Calu3 (cell line): ENCODE data around the gene ZNF740. TPM values are rescaled to one million over a fixed set of nuclear protein-coding genes. Genes with fewer than 3 reads are reported as not detected.

Experiments
- BruUV-seq: library from RNA; stranded (reverse); fragments of 400-500 nt; replicated peaks from 2 replicates; lab custom pipeline; 2021; lab: Mats Ljungman, UMichigan
- CTCF ChIA-PET: fragments of 300-600 bp; sonication (Branson Sonifier 250); formaldehyde crosslinking; loops from one replicate; lab custom pipeline; 2022; ENCODE audit warnings: antibody characterized with exemption; lab: Charles Lee
- DNase-seq: peaks from one replicate; pipeline ENCODE4 v3.0.0; 2022
- H3K27ac Mint-ChIP-seq: one replicate; pipeline ENCODE4 v1.8.0; 2022; ENCODE audit warnings: mixed read lengths; ENCODE audit not compliant: unreplicated experiment
- H3K27me3 Mint-ChIP-seq: one replicate; pipeline ENCODE4 v1.8.0; 2022; ENCODE audit warnings: mixed read lengths; ENCODE audit not compliant: unreplicated experiment
- H3K36me3 Mint-ChIP-seq: one replicate; pipeline ENCODE4 v1.8.0; 2022; ENCODE audit warnings: mild to moderate bottlenecking, moderate library complexity, mixed read lengths; ENCODE audit not compliant: insufficient read depth, unreplicated experiment
- H3K4me1 Mint-ChIP-seq: one replicate; pipeline ENCODE4 v1.8.0; 2022; ENCODE audit warnings: mild to moderate bottlenecking, low read depth, mixed read lengths; ENCODE audit not compliant: unreplicated experiment
- H3K4me3 Mint-ChIP-seq: one replicate; pipeline ENCODE4 v1.8.0; 2022; ENCODE audit warnings: mild to moderate bottlenecking, low read depth, moderate library complexity, mixed read lengths; ENCODE audit not compliant: unreplicated experiment
- H3K9me3 Mint-ChIP-seq: one replicate; pipeline ENCODE4 v1.8.0; 2022; ENCODE audit warnings: low read depth, mixed read lengths; ENCODE audit not compliant: unreplicated experiment
- CTCF ChIP-seq: fragments of 200-600 bp; IDR thresholded peaks from one replicate; pipeline ENCODE4 v1.8.0; 2022; ENCODE audit warnings: antibody characterized with exemption; ENCODE audit not compliant: unreplicated experiment
- intact Hi-C: fragments of 100-400 bp; cut with micrococcal nuclease; formaldehyde crosslinking; loops from one replicate; pipeline ENCODE4 v1.10.0; 2022; ENCODE audit not compliant: unreplicated experiment
- total RNA-seq: library from RNA; stranded (reverse); gene quantifications from 2 replicates; pipeline ENCODE4 v1.2.3, GENCODE V29; 2022

ZNF740 gene
- total RNA-seq, 1 experiment from 2014 or later = 32.7 TPM

DNA sequence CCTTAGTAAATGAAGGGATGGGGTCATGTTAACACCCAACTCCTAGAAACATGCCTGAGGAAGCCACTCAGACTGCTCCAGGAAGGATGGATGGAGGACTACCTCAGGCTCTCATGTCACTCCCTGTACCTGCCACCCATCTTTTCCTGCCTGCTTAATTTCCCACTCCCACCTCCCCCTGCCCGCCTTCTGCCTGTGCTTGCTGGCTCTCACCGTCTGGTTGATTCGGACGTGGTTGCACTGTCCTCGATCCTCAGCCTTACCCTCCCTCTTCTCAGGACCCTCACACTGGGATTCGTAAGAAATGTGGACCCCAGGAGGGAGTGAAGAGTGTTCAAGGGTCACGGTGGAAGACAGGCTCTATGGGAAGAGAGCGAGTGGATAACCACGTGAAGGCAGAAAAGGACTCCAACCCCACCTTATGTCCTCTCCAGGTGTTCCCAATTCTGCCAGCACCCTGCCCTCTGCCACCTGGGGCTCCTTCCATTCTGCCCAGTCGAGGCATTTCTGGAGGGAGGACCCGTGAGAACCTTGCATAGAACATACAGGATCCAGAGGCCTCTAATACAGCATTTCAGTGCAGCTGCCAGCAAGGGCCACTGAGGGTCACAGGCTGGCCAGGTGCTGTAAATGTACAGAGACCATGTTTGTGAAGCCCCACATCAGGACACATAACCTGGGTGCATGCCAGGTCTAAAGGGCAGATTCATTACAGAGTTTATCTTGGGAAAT, 13.6 kb downstream of the ZNF740 start:
- BruUV-seq = no TSS peak
- DNase-seq = no peak
- Mint-ChIP-seq H3K27me3 (peaks cover 15% of the 10 kb centered on the region), H3K4me3 (no peak overlapping the region), H3K36me3 (peaks cover 10% of the 10 kb centered on the region), H3K27ac (peak overlapping the region; percentile 36), H3K9me3 (no peaks in the 10 kb centered on the region), H3K4me1 (peaks cover 9% of the 10 kb centered on the region)
- intact Hi-C loops = loop anchor here (5.0 kb wide), 1 partner anchor 127 kb away; no protein-coding TSS in a partner anchor
- TF ChIP-seq CTCF = no peak
- CTCF ChIA-PET = interaction anchor here (0.6 kb wide), 1 partner anchor 84 kb away, joined by 6 read pairs; no protein-coding TSS in a partner anchor

GRCh38 chr12:53194973-53195372, 14.5 kb downstream of the ZNF740 start:
- Mint-ChIP-seq H3K36me3 (peaks cover 9% of the 10 kb centered on the region), H3K4me1 (peaks cover 9% of the 10 kb centered on the region), H3K4me3 (no peak overlapping the region), H3K27ac (no peak overlapping the region), H3K27me3 (peaks cover 23% of the 10 kb centered on the region), H3K9me3 (no peaks in the 10 kb centered on the region)
- no peak for TF ChIP-seq CTCF
- no TSS peak for BruUV-seq
- intact Hi-C loops = loop anchor here (5.0 kb wide), 1 partner anchor 128 kb away; no protein-coding TSS in a partner anchor
- CTCF ChIA-PET = interaction anchor here (0.6 kb wide), 1 partner anchor 83 kb away, joined by 6 read pairs; no protein-coding TSS in a partner anchor
- DNase-seq = no peak

GRCh38 chr12:53195516-53196420, 15.2 kb downstream of the ZNF740 start:
- H3K4me3 Mint-ChIP-seq = no peak overlapping the region
- no peaks in the 10 kb centered on the region for H3K9me3 Mint-ChIP-seq
- peaks cover 9% of the 10 kb centered on the region for H3K4me1 Mint-ChIP-seq
- no peak for TF ChIP-seq CTCF
- BruUV-seq = no TSS peak
- intact Hi-C loops = no loop called here
- DNase-seq = no peak
- CTCF ChIA-PET = interaction anchor here (0.6 to 0.7 kb wide), 2 partner anchors 52 to 142 kb away, joined by 3 to 4 read pairs; no protein-coding TSS in a partner anchor
- peaks cover 30% of the 10 kb centered on the region for H3K27me3 Mint-ChIP-seq
- H3K36me3 Mint-ChIP-seq = peaks cover 5% of the 10 kb centered on the region
- no peak overlapping the region for H3K27ac Mint-ChIP-seq

DNA sequence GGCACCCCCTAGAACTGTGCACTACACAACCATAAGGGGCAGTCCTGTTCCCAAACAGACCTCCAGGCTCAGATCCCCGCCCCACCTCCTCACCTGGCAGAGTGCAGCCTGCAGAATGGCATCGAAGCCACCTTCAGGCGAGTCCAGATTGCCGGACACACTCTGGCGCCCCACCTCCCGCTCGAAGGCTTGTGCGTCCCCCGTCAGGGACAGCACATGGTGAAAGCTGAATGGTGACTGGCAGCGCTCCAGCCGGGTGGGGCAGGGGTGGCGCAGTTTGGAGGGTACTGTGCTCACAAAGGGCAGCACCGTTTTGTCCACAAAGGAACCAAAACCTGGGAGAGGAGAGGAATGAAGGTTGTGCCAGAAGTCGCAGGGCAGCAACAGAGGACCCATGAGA, 16.0 kb downstream of the ZNF740 start:
- no peak for DNase-seq
- TF ChIP-seq CTCF = no peak
- Mint-ChIP-seq H3K27ac (no peak overlapping the region), H3K27me3 (peaks cover 30% of the 10 kb centered on the region), H3K4me1 (peaks cover 9% of the 10 kb centered on the region), H3K36me3 (peaks cover 5% of the 10 kb centered on the region), H3K9me3 (no peaks in the 10 kb centered on the region), H3K4me3 (no peak overlapping the region)
- intact Hi-C loops = no loop called here
- BruUV-seq = no TSS peak
- CTCF ChIA-PET = interaction anchor here (0.7 to 1.9 kb wide), 3 partner anchors 16 to 117 kb away, joined by 3 to 7 read pairs (median 6); partner anchors contain the start of genes CSAD, SPRYD3 and ZNF740
